EL (cell line): Measurements from ENCODE around the gene GDF3.

Source experiments
- DNase-seq: peaks from one replicate; pipeline ENCODE4 v3.0.0-alpha.2; 2016

The GDF3 gene

DNA sequence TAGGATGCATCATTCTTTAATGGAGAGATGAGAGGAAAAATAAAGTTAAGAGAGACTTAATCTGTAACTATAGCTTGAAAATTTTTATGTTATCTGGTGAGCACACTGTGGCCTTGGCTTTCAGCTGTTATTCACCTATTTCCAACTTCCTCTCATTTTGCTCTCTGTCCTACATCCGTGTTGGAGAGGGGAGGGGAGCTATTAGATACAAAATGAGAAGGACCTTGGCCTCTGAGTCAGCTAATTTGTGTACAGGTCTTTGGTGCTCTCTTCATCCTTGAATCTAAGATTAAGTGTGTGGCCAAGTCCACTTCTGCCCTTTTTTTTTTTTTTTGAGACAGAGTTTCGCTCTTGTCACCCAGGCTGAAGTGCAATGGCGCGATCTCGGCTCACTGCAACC is 29.0 kb downstream of the GDF3 start:
- no peak for DNase-seq

DNA sequence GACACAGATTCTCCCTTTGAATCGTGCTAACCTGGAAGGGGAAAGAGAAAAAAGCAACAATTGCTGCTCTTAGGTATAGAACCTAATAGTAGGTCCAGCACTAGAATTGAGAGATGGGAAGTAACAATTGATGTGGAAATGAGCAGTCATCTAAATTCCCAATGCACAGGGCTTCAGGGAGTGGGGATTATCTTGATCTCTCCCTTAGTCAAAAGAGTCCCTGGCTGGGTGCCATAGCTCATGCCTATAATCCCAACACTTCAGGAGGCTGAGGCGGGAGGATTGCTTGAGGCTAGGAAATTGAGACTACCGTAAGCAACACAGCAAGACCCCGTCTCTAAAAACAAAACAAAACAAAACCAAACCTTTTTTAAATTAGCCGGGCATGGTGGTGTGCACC is 33.8 kb downstream of the GDF3 start:
- no peak for DNase-seq

- DNase-seq, result no peak
Observed at GRCh38 chr12:7656121-7656520, 39.5 kb downstream of the GDF3 start.

GRCh38 chr12:7650091-7650490 is 45.5 kb downstream of the GDF3 start:
- no peak for DNase-seq

- DNase-seq, result no peak
Observed at GRCh38 chr12:7647071-7647470, 48.5 kb downstream of the GDF3 start.

DNA sequence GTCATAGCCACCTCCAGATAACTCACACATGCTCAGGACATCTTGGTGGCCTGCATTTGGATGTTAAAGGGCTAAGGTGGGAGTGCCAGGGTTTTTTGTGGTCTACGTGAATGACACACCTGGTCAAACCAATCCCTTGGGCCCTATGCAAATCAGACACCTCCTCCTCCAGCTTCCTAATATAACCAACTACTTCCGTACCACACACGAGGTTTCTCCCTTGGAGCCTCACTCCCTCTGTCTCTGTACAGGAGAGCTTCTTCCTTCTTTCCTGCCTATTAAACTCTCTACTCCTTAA is 49.4 kb downstream of the GDF3 start:
- DNase-seq, result no peak

DNA sequence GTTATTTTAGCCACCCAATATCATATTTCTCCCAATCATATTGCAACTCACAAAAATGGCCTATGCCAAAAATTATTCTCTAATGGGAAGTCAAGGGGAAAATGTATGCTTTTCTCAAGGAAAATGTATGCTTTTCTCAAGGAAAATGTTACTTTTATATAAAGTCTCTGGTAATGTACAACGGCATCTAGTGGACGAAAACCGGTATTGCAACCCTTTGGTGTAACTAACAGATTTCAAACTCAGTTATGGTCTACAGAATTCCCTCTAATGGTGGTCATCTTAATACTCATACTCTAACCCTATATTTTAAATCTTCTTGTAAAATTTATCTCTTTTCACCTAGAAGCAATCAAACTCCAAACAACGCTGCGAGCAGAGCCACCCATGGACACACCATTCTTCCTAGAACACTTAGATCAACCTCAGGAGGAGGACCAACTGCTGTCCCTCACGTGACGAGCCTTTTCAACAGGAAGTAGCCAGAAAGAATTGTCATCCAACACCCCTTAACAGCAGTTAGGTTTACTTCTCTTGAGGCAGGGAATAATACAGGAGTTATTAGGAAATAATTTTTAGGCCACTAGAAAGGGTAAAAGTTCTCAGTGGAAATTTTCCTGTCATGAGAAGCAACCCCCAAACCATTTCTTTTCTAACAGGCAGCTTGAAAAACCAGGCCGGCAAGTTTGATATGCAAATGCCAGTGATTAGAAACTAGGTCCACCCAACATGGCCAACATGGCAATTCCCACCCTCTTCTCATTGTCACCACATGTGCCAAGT is 50.0 kb downstream of the GDF3 start:
- DNase-seq, result peak; percentile 36

DNA sequence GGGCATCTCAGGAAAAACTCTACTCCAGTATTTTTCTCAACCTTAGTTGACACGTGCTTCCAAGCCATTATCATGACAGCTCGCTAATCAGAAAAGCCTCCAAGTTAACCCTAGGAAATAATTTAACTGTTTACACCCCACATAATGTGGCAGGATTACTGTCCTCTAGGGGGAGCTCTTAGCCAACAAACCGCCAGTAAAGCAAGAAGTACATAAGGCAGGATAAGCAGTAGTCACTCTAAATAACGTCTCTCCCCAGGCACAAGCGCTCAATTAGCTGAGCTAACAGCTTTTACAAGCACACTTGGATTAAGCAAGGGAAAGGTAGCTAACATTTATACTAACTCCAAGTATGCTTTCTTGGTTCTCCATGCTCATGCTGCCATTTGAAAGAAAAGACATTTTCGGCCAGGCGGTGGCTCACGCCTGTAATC is 52.7 kb downstream of the GDF3 start:
- peak; percentile 40 for DNase-seq

DNA sequence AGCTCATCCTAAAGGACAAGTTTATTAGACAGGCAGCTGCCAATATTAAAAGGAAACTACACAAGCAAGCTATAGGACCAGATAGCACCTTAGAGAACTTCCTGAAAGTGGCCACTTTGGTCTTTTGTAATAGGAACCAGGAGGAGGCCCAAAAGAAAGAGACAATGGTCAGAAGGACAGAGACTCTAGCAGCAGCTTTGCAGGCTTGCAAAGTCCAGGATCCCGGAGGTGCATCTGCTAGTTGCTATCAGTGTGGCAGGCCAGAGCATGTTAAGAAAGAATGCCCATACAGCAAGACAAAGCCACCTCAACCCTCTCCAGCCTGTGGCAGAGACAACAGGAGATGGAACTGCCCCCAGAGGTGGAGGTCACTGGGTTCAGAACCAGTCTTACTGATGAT is 53.3 kb downstream of the GDF3 start:
- DNase-seq, result no peak

DNA sequence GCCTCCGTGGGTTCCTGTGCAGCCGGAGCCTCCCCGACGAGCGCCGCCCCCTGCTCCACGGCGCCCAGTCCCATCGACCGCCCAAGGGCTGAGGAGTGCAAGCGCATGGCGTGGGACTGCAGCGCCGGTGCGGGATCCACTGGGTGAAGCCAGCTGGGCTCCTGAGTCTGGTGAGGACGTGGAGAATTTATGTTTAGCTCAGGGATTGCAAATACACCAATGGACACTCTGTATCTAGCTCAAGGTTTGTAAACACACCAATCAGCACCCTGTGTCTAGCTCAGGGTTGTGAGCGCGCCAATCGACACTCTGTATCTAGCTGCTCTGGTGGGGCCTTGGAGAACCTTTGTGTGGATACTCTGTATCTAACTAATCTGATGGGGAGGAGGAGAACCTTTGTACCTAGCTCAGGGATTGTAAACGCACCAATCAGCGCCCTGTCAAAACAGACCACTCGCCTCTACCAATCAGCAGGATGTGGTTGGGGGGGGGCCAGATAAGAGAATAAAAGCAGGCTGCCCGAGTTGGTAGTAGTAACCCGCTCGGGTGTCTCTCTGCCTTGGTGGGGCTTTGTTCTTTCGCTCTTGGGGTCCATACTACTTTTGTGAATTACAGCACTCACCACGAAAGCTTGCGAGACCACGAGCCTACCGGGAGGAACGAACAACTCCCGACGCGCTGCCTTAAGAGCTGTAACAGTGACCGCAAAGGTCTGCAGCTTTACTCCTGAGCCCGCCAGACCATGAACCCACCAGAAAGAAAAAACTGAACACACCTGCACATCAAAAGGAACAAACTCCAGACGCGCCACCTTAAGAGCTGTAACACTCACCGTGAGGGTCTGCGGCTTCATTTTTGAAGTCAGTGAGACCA is 55.2 kb downstream of the GDF3 start:
- DNase-seq, result peak; percentile 6
